Gastroesophageal sphincter (tissue), 4 donors: ENCODE measurements around the gene SNCAIP. TPM values are rescaled to one million over a fixed set of nuclear protein-coding genes. Genes with fewer than 3 reads are reported as not detected.

Experiments used
- ATAC-seq: fragments of 150-250 bp; one replicate; pipeline ENCODE4 v1.9.1; 2016; ENCODE audit warnings: mild to moderate bottlenecking, moderate library complexity
- H3K27ac ChIP-seq, 4 donors: fragments of 200-600 bp; sonication (generic) in 3 of 4; 1 replicate in 3 of 4; 2 replicates in 1 of 4; pipeline ENCODE4 v1.5.1; 2016 to 2019
- H3K27me3 ChIP-seq: fragments of 200-600 bp; sonication (generic); one replicate; pipeline ENCODE4 v1.5.1; 2019
- H3K36me3 ChIP-seq, 2 donors: fragments of 200-600 bp; sonication (generic); one replicate each; pipeline ENCODE4 v1.5.1; 2019; ENCODE audit warnings: control low read depth in 1 of 2
- H3K4me1 ChIP-seq, 3 donors: fragments of 200-600 bp; sonication (generic); 1 replicate in 2 of 3; 2 replicates in 1 of 3; pipeline ENCODE4 v1.5.1; 2016 to 2019; ENCODE audit warnings: control low read depth in 2 of 3
- H3K4me3 ChIP-seq, 2 donors: fragments of 200-600 bp; sonication (generic); one replicate each; pipeline ENCODE4 v1.5.1; 2019; ENCODE audit warnings: mild to moderate bottlenecking in 1 of 2, moderate library complexity in 1 of 2
- H3K9me3 ChIP-seq, 3 donors: fragments of 200-600 bp; sonication (generic); one replicate each; pipeline ENCODE4 v1.5.1; 2017 to 2019; ENCODE audit warnings: control low read depth in 2 of 3
- EP300 ChIP-seq: sonication (generic); formaldehyde crosslinking; IDR thresholded peaks from one replicate; pipeline ENCODE4 v1.6.1; 2017; ENCODE audit warnings: antibody characterized with exemption, mild to moderate bottlenecking
- POLR2A ChIP-seq, 2 donors: fragments of 450-650 bp; IDR thresholded peaks; one replicate each; pipeline ENCODE4 v1.6.1; 2017; ENCODE audit warnings: antibody characterized with exemption in 2 of 2, mild to moderate bottlenecking in 2 of 2, moderate library complexity in 1 of 2
- POLR2AphosphoS5 ChIP-seq: sonication (generic); formaldehyde crosslinking; IDR thresholded peaks from one replicate; pipeline ENCODE4 v1.6.1; 2017; ENCODE audit warnings: antibody characterized with exemption
- WGBS, 2 donors: methylation state at CpG; one replicate each; pipeline ENCODE4 v1.1.5; 2018; ENCODE audit warnings: low coverage in 1 of 2; 5-methylcytosine and 5-hydroxymethylcytosine counted together
- total RNA-seq, 4 donors: library from RNA; depleted of rRNA; stranded (reverse); fragments of >200 nt; gene quantifications; one replicate each; pipeline ENCODE4 v1.1.0, GENCODE V29; 2016
- TF ChIP-seq, protein P1 (sequence below), 4 experiments: fragments of 200-600 bp in 2 of 4; fragments of 450-650 bp in 2 of 4; sonication (generic) in 1 of 4; IDR thresholded peaks; one replicate each; pipeline ENCODE4 v1.5.1; 2017 to 2019; ENCODE audit warnings: antibody characterized with exemption in 4 of 4, mild to moderate bottlenecking in 2 of 4, moderate library complexity in 2 of 4

The SNCAIP gene
- total RNA-seq, 4 donors from 2014 or later = 1.1 to 2.9 (median 1.9) TPM

DNA sequence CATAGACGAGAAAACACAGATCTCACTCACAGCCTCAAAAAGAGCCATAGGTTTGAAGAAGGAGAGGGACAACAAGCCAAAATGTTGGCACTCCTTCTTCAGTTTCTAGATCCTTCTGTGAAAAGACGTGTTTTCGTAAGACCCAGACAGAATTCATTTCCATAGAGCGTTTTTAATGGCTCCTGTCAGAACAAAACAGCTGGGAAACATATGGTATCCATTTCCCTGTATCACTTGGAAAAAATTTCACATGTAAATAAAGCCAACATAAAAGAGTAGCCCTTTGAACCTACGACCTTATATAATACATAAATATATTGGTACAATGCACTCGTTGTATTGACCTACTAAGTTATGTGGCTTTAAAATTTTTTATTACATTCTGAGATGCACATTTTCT is 108.1 kb downstream of the SNCAIP start:
- Histone ChIP-seq H3K27me3 (no peaks in the 10 kb centered on the region), H3K36me3 (no peaks in the 10 kb centered on the region), H3K4me1 (peaks cover 0 to 5% (median 0%) of the 10 kb centered on the region in 3 donors), H3K4me3 (no peak overlapping the region), H3K9me3 (no peaks in the 10 kb centered on the region), H3K27ac (no peak overlapping the region)
- 34 to 77% methylated on average over 5 to 6 of the region's 6 CpGs for WGBS, 2 donors
- TF ChIP-seq, protein P1, sequence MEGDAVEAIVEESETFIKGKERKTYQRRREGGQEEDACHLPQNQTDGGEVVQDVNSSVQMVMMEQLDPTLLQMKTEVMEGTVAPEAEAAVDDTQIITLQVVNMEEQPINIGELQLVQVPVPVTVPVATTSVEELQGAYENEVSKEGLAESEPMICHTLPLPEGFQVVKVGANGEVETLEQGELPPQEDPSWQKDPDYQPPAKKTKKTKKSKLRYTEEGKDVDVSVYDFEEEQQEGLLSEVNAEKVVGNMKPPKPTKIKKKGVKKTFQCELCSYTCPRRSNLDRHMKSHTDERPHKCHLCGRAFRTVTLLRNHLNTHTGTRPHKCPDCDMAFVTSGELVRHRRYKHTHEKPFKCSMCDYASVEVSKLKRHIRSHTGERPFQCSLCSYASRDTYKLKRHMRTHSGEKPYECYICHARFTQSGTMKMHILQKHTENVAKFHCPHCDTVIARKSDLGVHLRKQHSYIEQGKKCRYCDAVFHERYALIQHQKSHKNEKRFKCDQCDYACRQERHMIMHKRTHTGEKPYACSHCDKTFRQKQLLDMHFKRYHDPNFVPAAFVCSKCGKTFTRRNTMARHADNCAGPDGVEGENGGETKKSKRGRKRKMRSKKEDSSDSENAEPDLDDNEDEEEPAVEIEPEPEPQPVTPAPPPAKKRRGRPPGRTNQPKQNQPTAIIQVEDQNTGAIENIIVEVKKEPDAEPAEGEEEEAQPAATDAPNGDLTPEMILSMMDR (IDR thresholded peaks at IDR 0.05) = no peak
- TF ChIP-seq POLR2A (IDR thresholded peaks at IDR 0.05) = no peak
- TF ChIP-seq POLR2AphosphoS5 = no peak
- TF ChIP-seq EP300 = no peak
- no peak for ATAC-seq

DNA sequence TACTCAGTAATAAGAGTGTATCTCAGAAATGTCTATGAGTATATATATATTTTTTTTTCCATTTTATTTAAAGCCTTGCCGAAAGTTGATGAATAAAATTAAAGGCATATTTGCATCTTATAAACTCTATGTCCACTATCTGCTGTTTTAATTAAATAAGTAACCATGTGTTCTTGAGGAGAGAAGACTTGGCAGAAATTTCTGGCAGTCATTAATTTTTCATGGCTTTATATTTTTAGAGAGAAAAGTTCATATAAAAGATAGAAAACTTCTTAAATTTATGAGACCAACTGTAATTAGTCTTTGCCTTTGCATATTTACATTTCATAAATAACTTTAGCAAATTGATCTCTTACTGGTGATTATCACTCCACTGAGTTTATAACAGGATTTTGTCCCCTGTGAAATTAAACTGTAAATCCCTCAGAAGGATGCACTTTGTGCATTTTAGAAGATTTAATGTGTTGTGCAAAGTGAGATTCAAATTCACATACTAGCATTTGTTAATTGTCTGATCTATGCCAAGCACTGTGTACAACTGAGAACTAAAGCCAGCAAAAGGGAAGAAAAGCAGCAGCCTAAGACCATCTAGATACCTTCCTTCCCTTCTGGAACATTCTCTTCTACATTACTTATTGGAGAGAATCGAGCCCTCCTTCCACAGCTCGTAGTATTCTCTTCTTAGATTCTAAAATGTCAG is 108.7 kb downstream of the SNCAIP start:
- whole genome bisulfite sequencing, 2 donors = 67 to 68% methylated on average over 3 of the region's 3 CpGs
- H3K36me3 ChIP-seq = no peaks in the 10 kb centered on the region
- no peaks in the 10 kb centered on the region for H3K27me3 ChIP-seq
- H3K27ac ChIP-seq = no peak overlapping the region
- H3K4me1 ChIP-seq = no peaks in the 10 kb centered on the region
- ATAC-seq = no peak
- TF ChIP-seq EP300 = no peak
- TF ChIP-seq POLR2AphosphoS5 = no peak
- TF ChIP-seq, protein P1 (IDR thresholded peaks at IDR 0.05) = no peak
- TF ChIP-seq POLR2A (IDR thresholded peaks at IDR 0.05) = no peak
- H3K9me3 ChIP-seq = no peaks in the 10 kb centered on the region
- H3K4me3 ChIP-seq = no peak overlapping the region

DNA sequence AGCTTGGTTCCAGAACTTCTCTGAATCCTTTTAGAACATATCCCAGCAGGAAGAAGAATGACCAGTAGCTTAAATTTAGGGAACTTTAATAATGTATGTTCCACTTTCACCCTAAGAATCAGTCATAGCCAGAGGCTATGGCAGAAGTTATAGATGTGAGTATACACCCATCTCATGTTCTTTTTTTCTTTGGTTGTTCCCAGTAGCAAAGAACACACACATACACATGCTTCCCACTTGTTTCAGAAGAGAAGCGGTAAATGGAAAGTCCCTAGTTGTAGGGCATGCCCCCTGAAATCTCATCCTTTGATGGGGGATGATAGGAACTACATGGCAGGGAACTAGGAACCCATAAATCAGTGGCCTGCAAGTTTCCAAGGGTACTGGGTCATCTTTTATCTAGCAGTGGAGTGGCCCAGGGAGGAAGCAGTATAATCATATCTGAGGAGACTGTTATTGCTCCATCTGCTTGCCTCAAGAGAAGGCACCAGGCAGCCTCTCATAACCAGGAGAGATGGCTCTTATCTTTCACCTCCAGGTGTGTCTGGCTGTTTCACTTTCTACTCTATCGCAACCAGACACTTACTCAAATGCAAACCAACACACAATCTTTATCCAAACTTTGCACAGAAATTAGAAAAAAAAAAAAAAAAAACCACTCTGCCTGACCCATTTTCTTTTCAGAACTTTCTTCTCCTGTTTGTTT is 109.5 kb downstream of the SNCAIP start:
- no peak for TF ChIP-seq EP300
- TF ChIP-seq POLR2A (IDR thresholded peaks at IDR 0.05) = no peak
- TF ChIP-seq, protein P1 (IDR thresholded peaks at IDR 0.05) = no peak
- TF ChIP-seq POLR2AphosphoS5 = no peak
- 95 to 100% methylated on average over 1 to 2 of the region's 2 CpGs for WGBS, 2 donors
- no peak for ATAC-seq
- Histone ChIP-seq H3K4me3 (no peak overlapping the region), H3K27me3 (no peaks in the 10 kb centered on the region), H3K27ac (no peak overlapping the region), H3K9me3 (no peaks in the 10 kb centered on the region), H3K36me3 (no peaks in the 10 kb centered on the region), H3K4me1 (no peaks in the 10 kb centered on the region)

DNA sequence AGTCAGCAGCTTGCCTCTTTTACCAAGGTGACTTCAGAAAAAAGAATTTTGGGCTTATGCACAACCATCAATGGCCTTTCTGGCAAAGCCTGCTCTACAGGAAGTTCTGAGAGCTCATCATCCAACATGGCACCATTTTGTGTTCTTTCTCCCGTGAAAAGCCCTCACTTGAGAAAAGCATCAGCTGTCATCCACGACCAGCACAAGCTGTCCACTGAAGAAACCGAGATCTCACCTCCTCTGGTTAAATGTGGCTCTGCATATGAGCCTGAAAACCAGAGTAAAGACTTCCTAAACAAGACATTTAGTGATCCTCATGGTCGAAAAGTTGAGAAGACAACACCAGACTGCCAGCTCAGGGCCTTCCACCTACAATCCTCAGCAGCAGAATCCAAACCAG is 111.2 kb downstream of the SNCAIP start:
- 88 to 100% methylated on average over 1 to 4 of the region's 4 CpGs for WGBS, 2 donors
- ATAC-seq = no peak
- no peaks in the 10 kb centered on the region for H3K4me1 ChIP-seq

DNA sequence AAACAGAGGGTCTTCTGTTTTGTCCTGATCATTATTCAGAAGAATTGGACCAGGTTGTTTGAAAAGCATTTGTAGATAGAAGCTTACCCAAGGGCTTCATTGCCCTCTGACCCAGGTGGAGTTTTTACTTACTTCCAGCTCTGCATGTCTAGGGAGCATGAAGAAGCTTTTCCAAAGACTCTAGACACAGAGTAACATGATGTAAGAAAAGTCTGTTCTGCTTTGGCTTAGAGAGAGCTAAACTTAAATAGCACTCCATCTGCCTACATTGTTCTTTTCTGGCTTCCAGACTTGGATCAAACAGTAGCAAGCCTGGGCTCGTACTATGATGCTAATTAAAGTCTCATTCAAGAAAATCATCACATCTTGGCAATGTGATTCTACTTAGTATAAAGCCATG is 112.1 kb downstream of the SNCAIP start:
- no peaks in the 10 kb centered on the region for H3K9me3 ChIP-seq
- 13 to 14% methylated on average over 1 of the region's 1 CpG for WGBS, 2 donors
- H3K27me3 ChIP-seq = no peaks in the 10 kb centered on the region
- no peak for ATAC-seq
- no peak overlapping the region for H3K4me3 ChIP-seq
- no peak overlapping the region for H3K27ac ChIP-seq
- no peaks in the 10 kb centered on the region for H3K36me3 ChIP-seq
- TF ChIP-seq, protein P1 (IDR thresholded peaks at IDR 0.05) = no peak
- no peak for TF ChIP-seq EP300
- no peak for TF ChIP-seq POLR2A (IDR thresholded peaks at IDR 0.05)
- no peak for TF ChIP-seq POLR2AphosphoS5
- no peaks in the 10 kb centered on the region for H3K4me1 ChIP-seq

More for the DNA sequence above, 111.2 kb downstream of the SNCAIP start:
- H3K27me3 ChIP-seq = no peaks in the 10 kb centered on the region
- no peak overlapping the region for H3K4me3 ChIP-seq
- no peaks in the 10 kb centered on the region for H3K36me3 ChIP-seq
- no peak for TF ChIP-seq POLR2A (IDR thresholded peaks at IDR 0.05)
- H3K27ac ChIP-seq = no peak overlapping the region
- H3K9me3 ChIP-seq = no peaks in the 10 kb centered on the region
